GM18508 (cell line): ENCODE results near the gene CFAP65.

Source experiments
- ATAC-seq: cut with Tn5 transposase; IDR thresholded peaks from one replicate; pipeline ENCODE4 v1.9.1; 2021; ENCODE audit warnings: moderate number of reproducible peaks; ENCODE audit not compliant: insufficient read depth, unreplicated experiment

CFAP65 gene

DNA sequence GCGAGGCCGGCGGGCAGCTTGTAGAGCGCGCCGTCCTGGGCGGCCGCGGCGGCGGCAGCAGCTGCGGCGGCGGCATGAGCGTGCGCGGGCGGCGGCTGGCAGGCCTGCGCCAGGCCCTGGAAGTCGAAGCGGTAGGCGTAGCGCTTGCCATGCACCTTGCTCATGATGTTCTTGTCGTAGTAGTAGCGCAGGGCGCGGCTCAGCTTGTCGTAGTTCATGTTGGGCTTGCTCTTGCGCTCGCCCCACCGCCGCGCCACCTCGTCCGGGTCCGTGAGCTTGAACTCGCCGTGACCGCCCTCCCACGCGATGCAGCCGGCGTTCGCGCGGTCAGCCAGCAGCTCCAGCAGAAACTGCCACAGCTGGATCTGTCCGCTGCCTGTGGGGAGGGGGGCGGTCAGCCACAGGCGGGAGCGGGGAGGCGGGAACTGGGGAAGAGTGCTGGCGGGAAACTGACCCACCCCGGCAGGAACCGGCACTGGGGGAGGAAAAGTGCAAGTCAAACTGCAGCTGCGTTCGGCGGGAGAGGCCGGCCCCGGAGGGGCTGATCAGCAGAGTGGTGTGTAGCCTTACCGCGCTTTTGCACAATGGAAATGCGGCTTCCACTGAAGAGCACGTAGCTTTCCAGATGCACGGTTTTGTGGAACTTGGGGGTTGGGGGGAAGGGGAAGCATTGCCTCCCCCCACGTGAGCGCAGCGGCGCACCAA is 59.3 kb downstream of the CFAP65 start:
- ATAC-seq, result no peak

DNA sequence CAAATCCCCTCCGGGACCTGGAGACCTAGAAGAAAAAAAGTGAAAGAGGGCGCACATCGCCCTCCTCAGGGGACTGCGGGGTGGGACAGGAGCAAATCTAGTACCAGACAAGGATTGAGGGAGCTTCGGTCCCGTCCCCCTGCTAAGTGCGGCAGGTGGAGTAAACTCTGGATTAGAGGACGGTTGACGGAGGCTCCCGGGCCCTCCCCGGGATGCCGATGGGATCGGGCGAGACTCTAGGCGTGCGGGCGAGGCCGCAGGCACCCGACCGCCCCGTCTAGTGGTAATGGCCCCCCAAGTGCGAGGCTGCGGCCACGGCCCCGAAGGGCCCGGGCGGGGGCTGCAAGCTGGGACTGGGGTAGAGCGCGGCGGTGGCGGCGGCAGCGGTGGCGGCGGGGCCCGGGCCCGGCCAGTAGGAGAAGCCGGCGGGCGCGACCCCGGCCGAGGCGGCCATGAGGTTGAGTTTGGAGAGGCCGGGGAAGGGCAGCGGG is 59.9 kb downstream of the CFAP65 start:
- ATAC-seq, result no peak

DNA sequence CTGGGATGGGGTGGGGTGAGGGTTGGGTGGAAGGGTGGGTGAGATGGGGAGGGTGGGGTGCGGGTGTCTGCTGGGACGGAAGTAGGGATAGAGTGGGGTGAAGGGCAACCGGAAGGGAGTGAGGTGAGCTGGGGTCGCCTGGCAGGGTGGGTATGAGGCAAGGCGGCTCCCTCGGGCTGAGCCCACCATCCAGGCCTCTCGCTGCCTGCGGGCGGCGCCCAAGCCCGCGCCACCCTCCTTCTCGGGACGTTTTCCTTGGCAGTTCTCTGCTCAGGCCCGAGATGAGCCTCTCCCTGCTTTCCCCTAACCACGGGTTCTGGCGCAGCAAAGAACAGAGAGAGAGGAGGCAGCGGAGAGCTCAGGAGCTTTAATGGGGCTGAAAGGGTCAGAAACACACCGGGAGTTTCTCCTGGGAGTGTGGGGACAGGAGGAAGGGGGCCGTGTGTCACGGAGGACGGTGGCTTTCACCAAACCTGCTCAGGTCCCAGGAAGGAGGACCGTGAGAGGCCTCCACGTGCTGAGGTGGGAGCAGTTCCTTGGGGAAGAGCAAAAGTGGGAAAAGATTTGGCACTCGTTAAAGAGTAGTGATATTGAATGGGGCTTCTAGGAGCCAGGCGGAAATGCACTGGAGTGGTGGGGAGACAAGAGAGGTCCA is 60.5 kb downstream of the CFAP65 start:
- ATAC-seq, result no peak

DNA sequence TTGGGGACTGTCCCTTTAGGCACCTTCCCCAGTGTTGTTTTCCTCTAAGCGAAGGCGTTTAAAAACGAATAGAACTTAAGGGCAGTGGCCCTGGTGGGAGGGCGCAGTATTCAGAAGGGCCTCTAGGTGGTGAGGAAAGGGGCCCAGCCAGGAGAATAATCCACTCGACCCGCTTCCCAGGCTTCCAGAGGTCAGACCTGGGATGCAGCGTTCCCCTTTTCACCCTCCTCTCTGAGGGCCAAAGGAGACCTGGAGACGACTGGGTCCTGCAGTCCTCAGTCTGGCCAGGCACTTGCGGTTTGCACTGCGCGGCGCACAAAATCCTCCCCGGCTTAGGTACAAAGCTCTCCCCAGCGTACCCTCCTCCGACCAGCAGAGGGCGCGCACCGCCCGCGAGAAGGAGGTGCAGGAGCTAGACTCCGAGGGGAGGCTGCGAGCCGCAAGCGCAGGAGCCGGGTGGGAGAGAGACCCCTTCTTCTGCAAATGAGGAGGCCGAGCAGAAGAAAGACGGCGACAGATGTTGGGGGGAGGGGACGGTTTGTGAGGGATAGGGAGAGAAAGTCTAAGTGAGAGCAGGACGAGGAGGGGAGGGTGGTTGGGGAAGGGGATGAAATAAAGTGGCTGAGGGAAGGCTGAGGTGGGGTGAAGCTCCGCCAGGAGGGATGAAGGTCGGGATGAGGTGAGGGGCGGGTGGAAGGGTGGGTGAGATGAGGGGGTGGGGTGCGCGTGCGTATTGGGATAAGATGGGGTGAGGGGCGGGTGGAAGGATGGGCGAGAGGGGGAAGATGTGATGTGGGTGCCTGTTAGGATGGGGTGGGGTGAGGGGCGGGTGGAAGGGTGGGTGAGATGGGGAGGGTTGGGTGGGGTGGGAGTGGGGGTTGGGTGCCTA is 61.2 kb downstream of the CFAP65 start:
- ATAC-seq, result peak; percentile 62

DNA sequence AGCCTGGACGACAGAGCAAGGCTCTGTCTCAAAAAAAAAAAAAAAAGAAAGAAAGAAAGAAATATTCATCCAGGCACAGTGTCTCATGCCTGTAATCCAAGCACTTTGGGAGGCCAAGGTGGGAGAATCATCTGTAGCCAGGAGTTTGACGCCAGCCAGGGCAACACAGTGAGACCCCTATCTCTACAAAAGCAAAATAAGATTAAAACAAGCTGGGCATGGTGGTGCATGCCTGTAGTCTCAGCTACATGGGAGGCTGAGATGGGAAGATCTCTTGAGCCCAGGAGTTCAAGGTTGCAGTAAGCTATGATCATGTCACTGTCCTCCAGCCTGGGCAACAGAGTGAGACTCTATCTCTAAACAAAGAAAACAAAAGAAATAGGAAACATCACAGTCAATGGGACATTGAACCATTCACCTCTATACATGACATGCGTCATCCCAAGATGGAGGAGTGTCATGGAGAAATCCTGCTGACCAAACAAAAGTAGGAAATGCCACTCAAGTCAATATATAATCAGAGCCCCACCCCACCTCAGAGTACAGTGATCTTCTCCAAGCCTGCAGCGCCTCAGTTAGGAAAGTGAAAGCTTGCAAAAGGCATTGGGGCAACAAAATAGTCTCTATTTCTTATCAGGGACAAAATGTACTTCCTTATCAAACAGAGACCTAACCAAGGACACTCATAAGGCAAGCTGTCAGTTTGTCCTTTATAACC is 66.1 kb downstream of the CFAP65 start:
- no peak for ATAC-seq

DNA sequence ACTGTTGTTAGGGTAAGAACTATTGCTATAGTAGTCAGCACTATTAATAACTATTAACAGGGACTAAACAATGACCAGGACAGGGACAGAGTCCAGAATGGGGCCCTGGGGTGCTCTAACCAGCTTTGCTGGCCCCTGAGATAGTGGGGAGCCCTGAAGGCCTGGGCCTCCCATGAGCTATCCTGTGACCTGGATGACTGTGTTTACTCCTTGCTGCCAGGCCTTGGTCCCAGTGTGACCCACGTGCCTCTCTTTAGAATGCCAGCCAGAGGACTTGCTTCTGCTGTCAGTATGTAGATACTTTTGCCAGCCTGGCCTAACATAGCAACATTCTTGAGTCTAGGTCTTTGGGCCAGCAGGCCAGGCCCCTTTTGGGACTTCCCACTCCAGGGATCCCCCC is 70.4 kb downstream of the CFAP65 start:
- ATAC-seq, result no peak

DNA sequence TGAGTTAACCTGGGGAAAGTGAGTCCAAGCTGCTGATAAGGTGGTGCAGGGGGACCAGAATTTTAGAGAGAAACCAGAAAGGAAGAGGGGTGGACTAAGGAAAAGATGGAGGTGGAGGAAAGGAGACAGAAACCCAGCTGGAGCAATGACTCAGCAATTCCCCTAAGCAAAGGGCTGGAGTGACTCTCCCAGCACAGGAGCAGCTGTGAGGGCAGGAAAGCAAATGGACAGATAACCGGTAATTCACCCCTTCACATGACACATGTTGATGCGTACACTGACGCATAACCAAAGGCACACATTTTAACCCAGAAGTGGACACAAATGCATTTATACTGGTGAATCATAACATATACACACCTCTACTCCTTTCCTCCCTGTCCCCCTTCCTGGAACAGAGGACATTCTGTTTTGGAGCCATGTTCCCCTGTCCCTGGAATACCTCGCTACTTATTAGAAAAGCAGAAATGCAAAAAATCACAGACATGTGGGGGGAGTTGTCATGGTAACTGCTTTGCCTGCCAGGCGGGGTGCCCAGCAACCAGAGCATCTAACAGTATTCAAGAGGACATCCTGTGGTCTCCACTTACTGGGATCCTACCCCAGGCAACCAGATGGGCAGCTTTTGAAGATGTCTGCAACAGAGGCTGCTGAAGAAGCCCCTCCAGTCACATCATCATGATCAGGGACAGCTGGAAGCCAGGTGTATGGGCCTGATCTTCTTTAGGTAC is 77.1 kb downstream of the CFAP65 start:
- no peak for ATAC-seq

DNA sequence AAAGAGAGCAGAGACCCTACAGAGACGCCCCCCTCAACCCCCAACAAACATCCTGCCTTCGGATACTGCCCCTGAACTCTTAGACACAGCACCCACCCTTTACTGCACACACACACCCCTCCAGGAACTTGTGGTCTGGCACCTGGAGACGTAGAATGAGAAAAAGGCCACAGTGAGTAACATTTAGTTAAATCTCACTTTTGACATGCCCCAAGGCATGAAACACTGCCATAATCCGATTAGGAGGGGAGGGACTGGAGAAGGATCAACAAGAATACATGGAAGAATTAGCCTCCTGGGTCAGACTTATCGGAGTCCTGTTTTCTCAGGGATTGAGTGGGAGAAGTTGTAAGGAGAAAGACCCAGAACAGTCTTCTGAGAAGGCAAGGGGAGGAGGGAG is 77.7 kb downstream of the CFAP65 start:
- no peak for ATAC-seq

DNA sequence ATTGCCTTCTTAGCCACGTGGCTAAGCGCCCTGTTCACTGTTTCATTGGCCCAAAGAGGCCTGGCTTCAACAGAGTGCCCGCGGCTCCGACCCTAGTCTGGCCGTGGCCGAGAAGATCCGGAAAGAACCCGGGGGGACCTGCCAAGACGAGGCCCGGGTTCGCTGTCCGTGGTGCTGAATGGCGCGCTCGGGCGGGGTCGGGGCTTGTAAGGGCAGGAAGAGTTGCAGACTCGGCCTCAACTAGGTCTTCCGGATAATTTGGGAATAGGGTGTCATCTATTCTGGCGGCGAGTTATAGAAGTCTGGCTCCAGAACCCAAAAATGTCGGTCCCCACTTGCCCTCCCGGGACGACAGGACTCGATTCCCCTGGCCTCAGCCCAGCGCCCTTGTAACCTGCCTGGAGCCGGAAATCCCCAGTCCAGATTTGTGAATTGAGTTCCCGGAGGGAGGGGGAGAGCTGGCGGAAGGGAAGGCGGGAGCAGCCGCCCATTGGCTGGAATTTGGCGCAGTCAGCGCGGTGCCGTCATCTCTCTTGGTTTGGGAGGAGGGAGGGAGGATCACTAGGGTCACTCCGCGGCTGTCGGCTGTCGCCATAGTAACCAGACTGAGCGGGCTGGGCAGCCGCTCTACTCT is 78.3 kb downstream of the CFAP65 start:
- ATAC-seq, result no peak

DNA sequence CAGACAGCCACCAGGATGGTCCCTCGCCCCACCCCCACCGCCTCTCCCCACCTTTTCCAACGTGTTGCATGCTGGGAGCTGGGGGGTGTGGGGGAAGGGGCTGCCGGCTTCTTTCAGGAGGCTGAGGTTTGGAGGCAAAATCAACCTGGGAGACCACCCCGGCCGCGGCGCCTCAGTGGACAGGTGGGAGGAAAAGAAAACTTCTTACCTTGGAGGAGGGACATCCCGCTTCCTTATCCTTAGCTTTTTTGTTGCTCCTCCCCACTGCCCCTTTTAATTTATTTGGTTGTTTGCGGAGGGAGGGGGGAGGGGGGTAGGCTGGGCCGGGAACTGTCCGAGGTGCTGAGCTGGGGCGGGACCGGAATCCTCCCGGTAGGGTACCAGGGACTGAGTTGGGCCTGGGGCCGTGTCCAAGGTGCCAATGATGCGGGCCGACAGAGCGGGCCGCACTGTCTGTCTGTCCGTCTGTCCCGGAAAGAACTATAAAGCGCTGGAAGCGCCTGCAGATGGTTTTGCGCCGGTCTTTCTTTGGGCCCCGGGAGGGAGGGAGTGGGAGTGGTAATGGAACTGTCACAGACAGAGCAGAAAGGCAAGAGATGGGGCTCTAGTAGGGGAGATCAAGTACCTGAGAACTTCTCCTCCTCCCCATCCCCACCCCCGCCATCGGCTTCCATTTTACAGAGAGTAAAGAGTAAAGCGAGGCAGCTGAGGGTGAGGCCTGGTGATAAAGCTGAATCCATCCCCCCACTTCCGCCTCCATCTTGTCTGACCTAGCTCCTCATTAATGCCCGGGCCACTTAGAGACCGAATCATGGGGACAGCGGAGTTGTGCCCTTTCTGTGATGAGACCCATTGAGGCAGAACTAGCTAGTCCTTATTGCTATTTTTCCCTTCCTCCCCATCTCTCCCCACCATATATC is 79.4 kb downstream of the CFAP65 start:
- ATAC-seq, result no peak

DNA sequence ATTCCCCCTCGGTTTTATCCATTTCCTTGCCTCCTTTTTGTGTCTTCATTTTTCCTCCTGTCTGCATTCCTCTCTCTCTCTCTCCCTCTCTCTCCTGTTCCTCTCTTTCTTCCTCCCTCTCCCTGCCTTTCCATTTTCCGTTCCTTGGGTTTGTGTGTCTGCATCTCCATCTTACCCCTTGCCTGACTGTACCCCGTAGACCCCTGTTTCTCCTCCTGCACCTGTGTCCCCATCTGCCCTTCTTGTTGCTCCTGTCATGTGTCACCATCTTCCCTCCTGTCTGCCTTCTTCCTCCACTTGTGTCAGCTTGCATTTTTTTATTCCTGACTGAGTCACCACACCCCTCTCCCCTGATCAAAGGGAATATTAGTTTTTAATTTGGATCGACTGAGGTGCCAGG is 80.1 kb downstream of the CFAP65 start:
- no peak for ATAC-seq

DNA sequence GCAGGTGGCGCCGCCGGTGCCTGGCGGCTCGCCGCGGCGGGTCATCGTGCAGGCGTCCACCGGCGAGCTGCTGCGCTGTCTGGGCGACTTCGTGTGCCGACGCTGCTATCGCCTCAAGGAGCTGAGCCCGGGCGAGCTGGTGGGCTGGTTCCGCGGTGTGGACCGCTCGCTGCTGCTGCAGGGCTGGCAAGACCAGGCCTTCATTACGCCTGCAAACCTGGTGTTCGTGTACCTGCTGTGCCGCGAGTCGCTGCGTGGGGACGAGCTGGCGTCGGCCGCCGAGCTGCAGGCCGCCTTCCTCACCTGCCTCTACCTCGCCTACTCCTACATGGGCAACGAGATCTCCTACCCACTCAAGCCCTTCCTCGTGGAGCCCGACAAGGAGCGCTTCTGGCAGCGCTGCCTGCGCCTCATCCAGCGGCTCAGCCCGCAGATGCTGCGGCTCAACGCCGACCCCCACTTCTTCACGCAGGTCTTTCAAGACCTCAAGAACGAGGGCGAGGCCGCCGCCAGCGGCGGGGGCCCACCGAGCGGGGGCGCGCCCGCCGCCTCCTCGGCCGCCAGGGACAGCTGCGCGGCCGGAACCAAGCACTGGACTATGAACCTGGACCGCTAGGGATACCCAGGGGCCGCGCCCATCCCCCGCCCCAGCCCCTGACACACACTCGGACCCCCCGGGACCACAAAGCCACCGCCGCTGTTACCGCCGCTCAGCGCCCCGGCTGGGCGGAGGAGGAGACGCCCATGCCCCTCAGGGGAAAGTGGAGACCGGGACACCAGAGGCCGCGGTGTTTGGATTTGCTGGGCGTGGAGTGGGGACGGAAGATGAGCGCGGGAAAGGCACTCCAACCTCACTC is 80.8 kb downstream of the CFAP65 start:
- ATAC-seq, result no peak

DNA sequence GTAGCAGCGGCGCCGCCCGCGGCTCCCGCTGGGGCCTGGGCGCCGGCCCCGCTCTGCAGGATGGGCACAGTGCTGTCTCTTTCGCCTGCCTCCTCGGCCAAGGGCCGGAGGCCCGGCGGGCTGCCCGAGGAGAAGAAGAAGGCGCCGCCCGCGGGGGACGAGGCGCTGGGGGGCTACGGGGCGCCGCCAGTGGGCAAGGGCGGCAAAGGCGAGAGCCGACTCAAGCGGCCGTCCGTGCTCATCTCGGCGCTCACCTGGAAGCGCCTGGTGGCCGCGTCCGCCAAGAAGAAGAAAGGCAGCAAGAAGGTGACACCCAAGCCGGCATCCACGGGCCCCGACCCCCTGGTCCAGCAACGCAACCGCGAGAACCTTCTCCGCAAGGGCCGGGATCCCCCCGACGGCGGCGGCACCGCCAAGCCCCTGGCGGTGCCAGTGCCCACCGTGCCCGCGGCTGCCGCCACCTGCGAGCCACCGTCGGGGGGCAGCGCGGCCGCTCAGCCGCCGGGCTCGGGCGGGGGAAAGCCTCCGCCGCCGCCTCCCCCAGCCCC is 81.5 kb downstream of the CFAP65 start:
- no peak for ATAC-seq

DNA sequence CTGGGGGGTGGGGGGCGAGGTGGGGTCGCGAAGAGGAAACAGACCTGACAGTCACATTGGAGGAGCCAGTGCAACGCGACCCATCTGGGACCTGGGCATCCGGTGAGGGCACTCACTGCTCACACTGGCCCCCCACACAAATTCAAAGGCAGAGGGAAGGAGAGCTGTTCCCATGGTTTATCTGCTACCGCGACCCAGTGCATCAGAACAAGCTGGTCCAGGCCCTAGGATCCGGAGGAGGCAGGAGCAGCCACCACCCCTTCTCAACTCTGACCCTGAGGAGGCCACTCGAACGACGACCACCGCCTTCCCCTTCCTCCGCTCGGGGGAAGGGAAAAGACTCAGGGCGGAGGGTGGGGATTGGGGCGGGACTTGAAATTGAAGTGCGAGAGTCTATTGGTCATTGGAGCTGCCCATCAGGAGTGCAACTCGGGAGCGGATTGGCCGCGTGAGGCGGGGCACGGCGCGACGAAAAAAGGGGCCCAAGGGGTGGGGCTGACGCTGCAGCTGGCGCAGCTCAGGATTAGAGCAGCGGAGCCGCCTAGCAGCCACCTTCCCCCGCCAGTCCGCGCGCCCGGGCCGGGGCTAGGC is 82.1 kb downstream of the CFAP65 start, which contains the start of gene CDK5R2:
CDK5R2 (plus strand) TSS at position 526 of the 591 bp plus-strand sequence. CDS start 155 bp downstream, outside the sequence.
- peak; percentile 64 for ATAC-seq

DNA sequence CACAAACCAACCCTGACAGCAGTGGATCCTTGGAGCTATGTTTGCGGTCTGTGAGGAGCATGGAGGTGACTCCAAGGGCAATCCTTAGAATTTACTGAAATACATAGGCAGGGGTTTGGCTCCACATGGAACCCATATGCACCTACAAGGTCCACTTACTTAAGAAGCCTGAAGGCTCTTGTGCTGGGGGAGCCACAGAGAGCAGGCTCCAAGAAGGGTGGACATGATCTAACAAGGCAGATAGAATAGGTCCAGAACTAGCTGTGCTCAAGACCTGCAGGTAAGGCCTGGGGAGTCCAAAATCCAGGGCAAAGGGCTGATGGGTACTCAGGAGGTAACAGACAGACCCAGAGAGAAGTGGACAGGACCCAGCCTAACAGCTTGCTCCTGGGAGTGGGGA is 83.0 kb downstream of the CFAP65 start:
- no peak for ATAC-seq

DNA sequence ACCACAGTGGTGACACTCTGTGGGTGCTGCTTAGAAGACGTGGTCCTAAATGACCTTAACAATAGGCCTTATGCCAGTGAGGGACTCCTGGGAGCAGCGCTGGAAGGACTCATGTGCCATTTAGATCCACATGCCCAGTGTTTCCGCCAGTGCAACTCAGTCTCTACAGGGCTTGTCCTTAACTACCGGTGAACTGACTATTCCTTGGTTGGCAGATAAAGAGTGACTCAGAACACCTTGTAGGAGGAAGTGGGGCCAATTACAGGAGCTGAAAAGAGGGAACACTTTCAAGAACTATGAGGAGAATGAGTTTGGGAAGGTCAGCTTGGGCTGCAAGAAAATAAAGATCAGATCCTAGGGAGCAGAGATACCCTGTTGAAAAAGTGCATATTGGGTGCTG is 83.6 kb downstream of the CFAP65 start:
- ATAC-seq, result no peak

DNA sequence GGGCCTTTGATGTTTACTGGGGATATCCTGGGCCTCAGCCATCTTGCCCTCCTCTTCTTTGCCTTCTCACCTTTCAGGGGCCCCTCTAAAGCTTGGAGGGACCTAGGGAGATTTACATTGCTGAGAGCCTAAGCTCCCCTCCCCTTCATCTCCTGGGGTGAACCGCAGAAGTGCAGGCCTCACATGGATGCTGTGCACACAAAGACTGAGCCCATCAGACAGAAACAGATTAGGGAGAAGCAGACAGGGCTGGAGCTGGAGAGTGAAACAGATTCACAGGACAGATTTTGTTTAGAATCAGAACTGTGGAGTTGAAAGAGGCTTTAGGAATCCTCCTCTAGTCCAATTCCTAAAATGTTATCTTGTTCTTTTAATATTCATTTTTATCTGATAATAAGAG is 85.3 kb downstream of the CFAP65 start:
- no peak for ATAC-seq
